Tibial nerve (tissue), 3 donors: Measurements from ENCODE around the gene NETO2.

Experiments used
- CTCF ChIP-seq, 5 experiments: fragments of 200-600 bp in 3 of 5; fragments of 450-650 bp in 2 of 5; sonication (generic) in 3 of 5; IDR thresholded peaks; one replicate each; pipeline ENCODE4 v1.5.1; 2016 to 2019; ENCODE audit warnings: antibody characterized with exemption in 5 of 5, mild to moderate bottlenecking in 3 of 5, moderate library complexity in 2 of 5
- POLR2A ChIP-seq, 2 donors: fragments of 450-650 bp; IDR thresholded peaks; one replicate each; pipeline ENCODE4 v1.6.1; 2017; ENCODE audit warnings: antibody characterized with exemption in 2 of 2, mild to moderate bottlenecking in 2 of 2, moderate library complexity in 2 of 2

DNA sequence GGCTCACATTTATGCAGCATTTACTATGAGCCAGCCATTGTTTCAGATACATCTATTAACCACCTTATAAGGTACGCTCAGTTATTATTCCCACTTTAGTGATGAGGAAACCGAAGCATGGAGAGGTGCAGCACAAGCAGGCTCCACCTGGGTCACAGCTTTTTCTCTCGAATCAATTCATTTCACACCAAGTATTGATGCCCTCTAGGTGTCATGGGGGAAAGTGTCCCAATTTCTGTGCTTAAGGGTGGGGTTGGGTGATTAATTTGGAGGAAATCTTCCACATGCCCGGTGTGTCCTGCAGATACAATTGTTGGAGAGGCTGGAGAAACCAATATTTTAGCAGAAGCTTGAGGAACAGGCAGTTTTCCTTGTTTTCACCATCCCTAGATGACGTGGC, 107.5 kb downstream of the NETO2 start:
- TF ChIP-seq CTCF (IDR thresholded peaks at IDR 0.05) (no peak), POLR2A (IDR thresholded peaks at IDR 0.05) (no peak)
